ENCODE measurements around the gene SELENON. TPM values are rescaled to one million over a fixed set of nuclear protein-coding genes. Genes with fewer than 3 reads are reported as not detected.
A peak's percentile ranks its signal among the peaks of the same experiment; 100 is the strongest.

Gene SELENON
- total RNA-seq, 1 experiment from 2014 or later = 21.8 TPM

DNA sequence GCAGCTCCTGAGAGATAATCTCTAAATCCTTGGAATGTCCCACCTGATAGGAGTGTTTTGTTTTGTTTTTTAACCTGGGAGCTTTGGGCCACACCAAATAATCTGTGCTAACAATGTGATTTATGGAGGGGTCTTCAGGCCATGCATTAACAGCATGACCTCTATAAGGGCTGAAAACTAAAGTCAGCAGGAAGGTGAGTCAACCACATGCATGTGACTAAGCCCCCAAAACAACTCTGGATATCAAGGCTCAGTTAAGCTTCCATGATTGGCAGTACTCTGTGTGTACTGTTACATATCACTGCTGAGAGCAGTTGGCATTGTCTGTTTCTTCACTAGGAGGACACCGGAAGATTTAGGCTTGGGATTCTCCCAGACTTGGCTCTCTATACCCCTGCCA, 48.5 kb downstream of the SELENON start:
- Mint-ChIP-seq H3K27me3 (ENCODE audit: insufficient read depth, unreplicated experiment) (no peaks in the 10 kb centered on the region), H3K36me3 (ENCODE audit: insufficient read depth, unreplicated experiment) (no peaks in the 10 kb centered on the region), H3K4me3 (ENCODE audit: unreplicated experiment) (no peak overlapping the region), H3K4me1 (ENCODE audit: insufficient read depth, unreplicated experiment) (peaks cover 17% of the 10 kb centered on the region), H3K27ac (ENCODE audit: low read depth, unreplicated experiment) (peak overlapping the region; percentile 14), H3K9me3 (ENCODE audit: unreplicated experiment) (no peaks in the 10 kb centered on the region)
- POLR2A ChIA-PET = interaction anchor here (0.9 to 3.2 kb wide), 6 partner anchors 9 to 24 kb away, joined by 3 to 15 read pairs (median 4); no protein-coding TSS in a partner anchor
- intact Hi-C loops (cut with micrococcal nuclease) = no loop called here
- no peak for DNase-seq (ENCODE audit: unreplicated experiment)
- no TSS peak for BruUV-seq (replicated peaks)
- CTCF ChIA-PET = interaction anchor here (0.6 to 1.5 kb wide), 2 partner anchors 9 to 569 kb away, joined by 3 read pairs; no protein-coding TSS in a partner anchor
- TF ChIP-seq, protein P1, sequence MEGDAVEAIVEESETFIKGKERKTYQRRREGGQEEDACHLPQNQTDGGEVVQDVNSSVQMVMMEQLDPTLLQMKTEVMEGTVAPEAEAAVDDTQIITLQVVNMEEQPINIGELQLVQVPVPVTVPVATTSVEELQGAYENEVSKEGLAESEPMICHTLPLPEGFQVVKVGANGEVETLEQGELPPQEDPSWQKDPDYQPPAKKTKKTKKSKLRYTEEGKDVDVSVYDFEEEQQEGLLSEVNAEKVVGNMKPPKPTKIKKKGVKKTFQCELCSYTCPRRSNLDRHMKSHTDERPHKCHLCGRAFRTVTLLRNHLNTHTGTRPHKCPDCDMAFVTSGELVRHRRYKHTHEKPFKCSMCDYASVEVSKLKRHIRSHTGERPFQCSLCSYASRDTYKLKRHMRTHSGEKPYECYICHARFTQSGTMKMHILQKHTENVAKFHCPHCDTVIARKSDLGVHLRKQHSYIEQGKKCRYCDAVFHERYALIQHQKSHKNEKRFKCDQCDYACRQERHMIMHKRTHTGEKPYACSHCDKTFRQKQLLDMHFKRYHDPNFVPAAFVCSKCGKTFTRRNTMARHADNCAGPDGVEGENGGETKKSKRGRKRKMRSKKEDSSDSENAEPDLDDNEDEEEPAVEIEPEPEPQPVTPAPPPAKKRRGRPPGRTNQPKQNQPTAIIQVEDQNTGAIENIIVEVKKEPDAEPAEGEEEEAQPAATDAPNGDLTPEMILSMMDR (IDR thresholded peaks at IDR 0.05; ENCODE audit: unreplicated experiment) = no peak

DNA sequence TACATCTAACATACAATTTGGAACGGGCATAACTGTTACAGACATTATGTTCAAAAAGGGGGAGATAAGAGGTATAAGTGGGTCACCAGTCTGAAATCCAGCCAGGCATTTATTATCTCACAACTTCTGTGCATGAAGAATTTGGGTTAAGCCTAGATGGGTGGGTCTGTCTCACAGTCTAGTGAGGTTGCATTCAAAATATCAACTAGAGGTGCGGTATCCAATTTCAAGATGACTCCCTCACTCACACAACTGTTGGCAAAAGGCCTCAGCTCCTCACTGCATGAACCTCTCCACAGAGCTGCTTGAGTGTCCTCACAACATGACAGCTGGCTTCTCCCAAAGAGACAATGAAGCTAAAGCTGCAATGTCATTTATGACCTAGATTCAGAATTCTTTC, 54.6 kb downstream of the SELENON start:
- TF ChIP-seq, protein P1 (IDR thresholded peaks at IDR 0.05; ENCODE audit: unreplicated experiment) = no peak
- DNase-seq (ENCODE audit: unreplicated experiment) = peak; percentile 20
- Mint-ChIP-seq H3K27ac (ENCODE audit: low read depth, unreplicated experiment) (peak overlapping the region; percentile 29), H3K4me3 (ENCODE audit: unreplicated experiment) (no peak overlapping the region), H3K4me1 (ENCODE audit: insufficient read depth, unreplicated experiment) (peaks cover 22% of the 10 kb centered on the region), H3K36me3 (ENCODE audit: insufficient read depth, unreplicated experiment) (no peaks in the 10 kb centered on the region), H3K9me3 (ENCODE audit: unreplicated experiment) (no peaks in the 10 kb centered on the region), H3K27me3 (ENCODE audit: insufficient read depth, unreplicated experiment) (no peaks in the 10 kb centered on the region)
- ChIA-PET POLR2A (interaction anchor here (0.6 to 2.1 kb wide), 5 partner anchors 16 to 42 kb away, joined by 3 to 5 read pairs (median 5); no protein-coding TSS in a partner anchor), CTCF (interaction anchor here (0.9 kb wide), 1 partner anchor 19 kb away, joined by 3 read pairs; no protein-coding TSS in a partner anchor)
- intact Hi-C loops (cut with micrococcal nuclease) = no loop called here
- no TSS peak for BruUV-seq (replicated peaks)

DNA sequence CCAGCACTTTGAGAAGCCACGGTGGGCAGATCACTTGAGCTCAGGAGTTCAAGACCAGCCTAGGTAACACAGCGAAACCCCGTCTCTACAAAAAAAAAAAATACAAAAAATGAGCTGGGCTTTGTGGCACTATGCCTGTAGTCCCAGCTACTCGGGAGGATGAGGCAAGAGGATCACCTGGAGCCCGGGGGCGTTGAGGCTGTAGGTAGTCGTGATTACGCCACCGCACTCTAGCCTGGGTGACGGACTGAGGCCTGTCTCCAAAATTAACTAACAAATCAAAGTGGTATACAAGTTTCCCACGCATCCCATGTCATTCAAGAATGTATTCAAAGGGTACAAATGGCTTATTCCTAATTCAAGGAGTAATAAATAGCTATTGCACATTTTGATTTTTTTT, 56.9 kb downstream of the SELENON start:
- Mint-ChIP-seq H3K4me3 (ENCODE audit: unreplicated experiment) (no peak overlapping the region), H3K4me1 (ENCODE audit: insufficient read depth, unreplicated experiment) (peaks cover 23% of the 10 kb centered on the region), H3K27ac (ENCODE audit: low read depth, unreplicated experiment) (peak overlapping the region; percentile 33), H3K9me3 (ENCODE audit: unreplicated experiment) (no peaks in the 10 kb centered on the region), H3K36me3 (ENCODE audit: insufficient read depth, unreplicated experiment) (no peaks in the 10 kb centered on the region), H3K27me3 (ENCODE audit: insufficient read depth, unreplicated experiment) (no peaks in the 10 kb centered on the region)
- CTCF ChIA-PET = interaction anchor here (0.6 to 2.0 kb wide), 4 partner anchors 25 to 141 kb away, joined by 3 to 5 read pairs (median 4); partner anchors contain the start of gene PAFAH2
- BruUV-seq (replicated peaks) = TSS peak; percentile 14
- peak; percentile 80 for DNase-seq (ENCODE audit: unreplicated experiment)
- TF ChIP-seq, protein P1 (IDR thresholded peaks at IDR 0.05; ENCODE audit: unreplicated experiment) = no peak
- POLR2A ChIA-PET = interaction anchor here (0.9 to 2.8 kb wide), 6 partner anchors 9 to 37 kb away, joined by 3 to 15 read pairs (median 6); partner anchors contain the start of gene MTFR1L
- intact Hi-C loops (cut with micrococcal nuclease) = no loop called here

DNA sequence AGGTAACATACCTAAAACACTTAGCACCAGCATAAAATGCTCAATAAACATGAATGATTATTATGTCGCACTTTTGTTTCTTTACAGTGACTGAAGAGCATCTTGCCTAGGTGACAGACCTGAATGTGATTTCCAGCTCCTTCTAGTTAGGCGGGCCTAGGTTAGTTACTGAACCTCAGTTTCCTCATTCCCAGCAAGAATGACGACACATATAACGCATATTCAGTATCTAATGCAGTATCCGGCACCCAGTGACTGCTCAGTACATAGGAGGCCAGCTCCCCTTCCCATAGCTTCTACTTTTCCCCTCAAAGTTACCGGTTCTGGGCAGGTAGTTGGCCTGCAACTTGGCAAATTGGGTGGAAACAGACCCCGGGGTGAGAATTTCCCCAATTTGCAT, 58.5 kb downstream of the SELENON start:
- H3K9me3 Mint-ChIP-seq (ENCODE audit: unreplicated experiment) = no peaks in the 10 kb centered on the region
- H3K4me3 Mint-ChIP-seq (ENCODE audit: unreplicated experiment) = peak overlapping the region; percentile 97
- POLR2A ChIA-PET = interaction anchor here (0.6 to 2.8 kb wide), 13 partner anchors 8 to 139 kb away, joined by 3 to 15 read pairs (median 4); partner anchors contain the start of genes MTFR1L, PAFAH2 and PAQR7
- no peaks in the 10 kb centered on the region for H3K27me3 Mint-ChIP-seq (ENCODE audit: insufficient read depth, unreplicated experiment)
- intact Hi-C loops (cut with micrococcal nuclease) = loop anchor here (1.0 to 2.0 kb wide), 2 partner anchors 32 to 38 kb away; no protein-coding TSS in a partner anchor
- DNase-seq (ENCODE audit: unreplicated experiment) = peak; percentile 42
- CTCF ChIA-PET = interaction anchor here (0.7 to 1.1 kb wide), 2 partner anchors 14 to 33 kb away, joined by 3 read pairs; no protein-coding TSS in a partner anchor
- TF ChIP-seq, protein P1 (IDR thresholded peaks at IDR 0.05; ENCODE audit: unreplicated experiment) = no peak
- peak overlapping the region; percentile 93 for H3K27ac Mint-ChIP-seq (ENCODE audit: low read depth, unreplicated experiment)
- no peaks in the 10 kb centered on the region for H3K36me3 Mint-ChIP-seq (ENCODE audit: insufficient read depth, unreplicated experiment)
- H3K4me1 Mint-ChIP-seq (ENCODE audit: insufficient read depth, unreplicated experiment) = peaks cover 23% of the 10 kb centered on the region
- TSS peak; percentile 38 for BruUV-seq (replicated peaks)
